GM12872 (cell line): Measurements from ENCODE around the gene DNAI2.

Source experiments
- CTCF ChIP-seq: IDR thresholded peaks from 3 replicates; pipeline ENCODE4 v1.5.1; 2011; ENCODE audit warnings: low read depth, mild to moderate bottlenecking, low read length, moderate library complexity; ENCODE audit not compliant: insufficient read depth

The DNAI2 gene

DNA sequence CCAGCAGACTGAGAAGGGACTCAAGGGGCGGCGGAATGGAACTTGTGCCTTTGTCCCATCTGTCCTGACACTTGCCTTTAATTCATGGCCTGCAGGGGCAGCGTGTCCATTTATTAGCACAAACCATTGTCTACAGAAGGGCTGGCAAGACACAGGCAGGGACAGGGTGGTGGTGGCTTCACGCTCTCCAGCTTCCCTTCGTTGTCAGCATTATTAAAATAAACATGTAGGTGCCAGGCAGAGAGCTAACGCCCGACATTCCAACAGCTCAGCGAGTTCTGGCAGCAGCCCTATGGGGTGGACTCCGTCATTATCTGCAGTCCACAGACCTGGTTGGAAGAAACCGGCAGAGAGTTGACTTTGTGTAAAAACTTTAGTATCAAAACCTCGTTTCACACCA lies 16.3 kb downstream of the DNAI2 start:
- TF ChIP-seq CTCF = no peak

DNA sequence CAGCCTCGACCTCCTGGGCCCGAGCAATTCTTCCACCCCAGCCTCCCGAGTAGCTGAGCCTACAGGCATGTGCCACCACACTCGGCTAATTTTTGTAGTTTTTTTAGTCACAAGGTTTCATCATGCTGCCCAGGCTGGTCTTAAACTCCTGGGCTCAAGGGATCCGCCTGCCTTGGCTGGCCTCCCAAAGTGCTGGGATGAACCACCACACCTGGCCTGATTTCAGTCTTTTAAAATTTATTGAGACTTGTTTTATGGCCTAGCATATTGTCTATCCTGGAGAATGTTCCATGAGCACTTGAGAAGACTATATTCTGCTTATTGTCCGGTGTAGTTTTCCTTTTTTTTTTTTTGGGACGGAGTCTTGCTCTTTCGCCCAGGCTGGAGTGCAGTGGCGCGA lies 18.5 kb downstream of the DNAI2 start:
- TF ChIP-seq CTCF = no peak

- no peak for TF ChIP-seq CTCF
Measured at GRCh38 chr17:74295625-74296547, 21.9 kb downstream of the DNAI2 start.

DNA sequence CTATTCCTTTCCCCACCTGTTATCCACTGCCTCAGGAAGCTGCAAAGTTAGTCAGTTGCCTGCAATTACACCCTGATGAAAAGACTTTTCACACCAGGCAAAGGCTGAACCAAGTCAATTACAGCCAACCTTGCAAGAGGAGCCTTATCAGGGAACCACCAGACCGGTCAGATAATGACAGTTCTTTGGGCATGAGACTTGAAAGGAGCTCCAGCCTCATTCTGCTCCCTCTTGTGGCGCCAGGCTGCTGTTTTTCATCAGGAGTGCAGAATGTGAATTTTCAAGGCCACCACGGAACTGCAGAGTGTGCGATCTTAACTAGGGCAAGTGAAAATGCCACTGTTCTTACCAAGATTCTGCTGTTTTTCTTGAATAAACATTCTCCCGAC lies 22.5 kb downstream of the DNAI2 start:
- peak; percentile 43 for TF ChIP-seq CTCF

DNA sequence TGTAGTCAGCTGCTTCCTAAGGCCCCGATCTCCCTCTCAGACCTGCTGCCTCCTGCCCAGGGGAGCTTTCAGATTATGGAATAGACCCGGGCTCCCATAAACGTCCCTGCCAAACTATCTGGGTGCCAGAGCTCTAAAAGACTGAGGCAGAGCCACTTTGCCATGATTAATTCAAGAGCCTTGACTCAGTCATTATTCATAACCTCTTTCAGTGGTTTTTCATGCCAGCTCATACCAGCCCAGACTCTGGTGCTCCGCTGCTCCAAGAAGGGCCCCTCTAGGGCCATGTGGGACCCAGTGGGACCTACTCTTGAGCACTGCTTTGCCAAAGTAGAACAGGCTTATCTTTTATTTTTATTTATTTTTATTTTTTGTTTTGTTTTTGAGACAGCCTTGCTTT lies 23.9 kb downstream of the DNAI2 start:
- TF ChIP-seq CTCF = no peak

DNA sequence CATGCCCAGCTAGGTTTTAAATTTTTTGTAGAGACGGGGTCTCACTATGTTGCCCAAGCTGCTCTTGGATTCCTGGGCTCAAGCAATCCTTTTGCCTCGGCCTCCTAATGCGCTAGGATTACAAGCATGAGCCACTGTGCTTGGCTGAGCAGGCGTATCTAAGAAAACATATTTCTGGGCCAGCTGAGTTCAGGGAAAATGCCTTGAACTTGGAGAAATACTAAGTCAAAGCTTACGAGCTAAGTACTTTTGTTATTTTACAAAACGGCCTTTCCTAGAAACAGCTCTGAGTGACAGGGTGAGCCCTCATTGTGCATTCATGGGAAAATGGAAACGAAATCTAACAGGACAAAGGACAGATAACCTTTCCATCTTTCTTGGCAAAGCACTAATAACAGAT lies 24.7 kb downstream of the DNAI2 start:
- no peak for TF ChIP-seq CTCF

GRCh38 chr17:74299226-74300009 lies 25.4 kb downstream of the DNAI2 start:
- no peak for TF ChIP-seq CTCF
